ENCODE data around the gene KRTAP10-4. TPM values are rescaled to one million over a fixed set of nuclear protein-coding genes. Genes with fewer than 3 reads are reported as not detected.

KRTAP10-4 gene
- total and polyA plus RNA-seq, 2 donors (not counting 3 experiments of a cell fraction or from before 2014, with no cell fraction given) = not detected

- POLR2A ChIA-PET = no interaction called here
- H4K20me1 ChIP-seq (replicated peaks; ENCODE audit: control insufficient read depth, extremely low read depth, insufficient read depth, low read length) = no peaks in the 10 kb centered on the region
- H3K9me1 ChIP-seq (replicated peaks; ENCODE audit: control insufficient read depth, extremely low read depth, insufficient read depth, low read length) = no peaks in the 10 kb centered on the region
- dilution Hi-C loops (cut with MboI; ENCODE audit: extremely low pct_ligation_motif_present, low sequenced_read_pairs) = no loop called here
- H2AFZ ChIP-seq (ENCODE audit: low read depth, low read length) = no peak overlapping the region
- H3K9ac ChIP-seq (replicated peaks; ENCODE audit: extremely low read depth, insufficient read depth, low read length) = no peak overlapping the region
- TF ChIP-seq POLR2AphosphoS5 (IDR thresholded peaks at IDR 0.05; ENCODE audit: insufficient read depth, low read depth, low read length) (no peak), CTCF (IDR thresholded peaks at IDR 0.05; ENCODE audit: extremely low read depth in 1 of 2, insufficient read depth in 1 of 2, low read depth in 1 of 2, low read length in 2 of 2) (no peak), MAX (IDR thresholded peaks at IDR 0.05; ENCODE audit: insufficient read depth, insufficient read length) (no peak), MYC (IDR thresholded peaks at IDR 0.05; ENCODE audit: low read depth, low read length) (no peak), JUN (IDR thresholded peaks at IDR 0.05; ENCODE audit: borderline replicate concordance, insufficient read depth, insufficient read length, low read depth) (no peak), FOS (IDR thresholded peaks at IDR 0.05; ENCODE audit: borderline replicate concordance, insufficient read depth, low read length) (no peak), GATA2 (IDR thresholded peaks at IDR 0.05; ENCODE audit: insufficient read depth, insufficient read length, low read depth, low read length) (no peak), POLR2A (IDR thresholded peaks at IDR 0.05; ENCODE audit: low read depth, low read length) (no peak), EZH2 (IDR thresholded peaks at IDR 0.05; ENCODE audit: borderline replicate concordance, low read depth, low read length, severe bottlenecking) (no peak)
- intact Hi-C loops (cut with micrococcal nuclease) = no loop called here
- H3K4me3 ChIP-seq (replicated peaks in 1 of 3; ENCODE audit: insufficient read depth in 1 of 3, low read depth in 1 of 3, low read length in 3 of 3) = no peak overlapping the region
- DNase-seq (ENCODE audit: low read depth, low spot score) (no peak), FAIRE-seq (no peak)
- peaks cover 1 to 4% of the 10 kb centered on the region in 2 experiments for H3K27me3 ChIP-seq (ENCODE audit: control insufficient read depth in 2 of 2, insufficient read depth in 2 of 2, low read length in 2 of 2)
- no peaks in the 10 kb centered on the region for H3K79me2 ChIP-seq (ENCODE audit: control insufficient read depth, insufficient read depth, low read length)
- no peak overlapping the region for H3K4me2 ChIP-seq (ENCODE audit: insufficient read depth, low read length)
- H3K9me3 ChIP-seq (replicated peaks; ENCODE audit: control insufficient read depth, insufficient read depth, low read length) = no peaks in the 10 kb centered on the region
- CTCF ChIA-PET = no interaction called here
- H3K4me1 ChIP-seq (ENCODE audit: control insufficient read depth, extremely low read depth, insufficient read depth, low read length) = no peaks in the 10 kb centered on the region
- H3K36me3 ChIP-seq (ENCODE audit: control insufficient read depth in 2 of 2, extremely low read depth in 1 of 2, insufficient read depth in 2 of 2, low read length in 2 of 2) = no peaks in the 10 kb centered on the region
- BruUV-seq (replicated peaks) = no TSS peak
- no peak overlapping the region for H3K27ac ChIP-seq (ENCODE audit: insufficient read depth, low read depth, low read length)
Observed at GRCh38 chr21:44603109-44603875, 29.8 kb downstream of the KRTAP10-4 start.

Data from endothelial cell of umbilical vein (primary cell).